Measurements from ENCODE around the gene MCL1.

DNA sequence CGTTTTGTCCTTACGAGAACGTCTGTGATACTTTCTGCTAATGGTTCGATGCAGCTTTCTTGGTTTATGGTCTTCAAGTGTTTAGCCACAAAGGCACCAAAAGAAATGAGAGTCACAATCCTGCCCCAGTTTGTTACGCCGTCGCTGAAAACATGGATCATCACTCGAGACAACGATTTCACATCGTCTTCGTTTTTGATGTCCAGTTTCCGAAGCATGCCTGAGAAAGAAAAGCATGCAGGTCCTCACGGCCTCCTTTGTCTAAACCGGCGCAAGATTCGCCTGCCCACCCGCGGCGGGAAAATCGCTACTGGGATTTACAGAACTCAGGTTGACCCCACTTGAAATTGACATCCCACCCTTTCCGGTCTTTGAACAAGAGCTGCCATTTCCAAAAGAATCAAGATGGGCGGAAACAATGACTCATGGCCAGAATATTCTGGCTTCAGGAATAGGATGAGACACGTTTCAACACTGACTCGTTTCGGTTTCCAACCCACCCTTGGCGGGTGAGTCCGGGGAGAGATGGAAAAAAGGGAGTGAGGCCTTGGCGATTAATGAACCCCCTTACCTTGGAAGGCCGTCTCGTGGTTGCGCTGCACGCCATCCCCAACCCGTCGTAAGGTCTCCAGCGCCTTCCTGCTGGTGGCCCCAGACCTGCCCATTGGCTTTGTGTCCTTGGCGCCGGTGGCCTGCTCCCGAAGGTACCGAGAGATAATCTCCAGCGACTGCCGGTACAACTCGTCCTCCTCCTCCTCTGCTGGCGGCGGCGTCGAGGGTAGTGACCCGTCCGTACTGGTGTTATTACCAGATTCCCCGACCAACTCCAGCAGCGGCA lies 919 bp downstream of the MCL1 start:
- TF ChIP-seq, protein P1, sequence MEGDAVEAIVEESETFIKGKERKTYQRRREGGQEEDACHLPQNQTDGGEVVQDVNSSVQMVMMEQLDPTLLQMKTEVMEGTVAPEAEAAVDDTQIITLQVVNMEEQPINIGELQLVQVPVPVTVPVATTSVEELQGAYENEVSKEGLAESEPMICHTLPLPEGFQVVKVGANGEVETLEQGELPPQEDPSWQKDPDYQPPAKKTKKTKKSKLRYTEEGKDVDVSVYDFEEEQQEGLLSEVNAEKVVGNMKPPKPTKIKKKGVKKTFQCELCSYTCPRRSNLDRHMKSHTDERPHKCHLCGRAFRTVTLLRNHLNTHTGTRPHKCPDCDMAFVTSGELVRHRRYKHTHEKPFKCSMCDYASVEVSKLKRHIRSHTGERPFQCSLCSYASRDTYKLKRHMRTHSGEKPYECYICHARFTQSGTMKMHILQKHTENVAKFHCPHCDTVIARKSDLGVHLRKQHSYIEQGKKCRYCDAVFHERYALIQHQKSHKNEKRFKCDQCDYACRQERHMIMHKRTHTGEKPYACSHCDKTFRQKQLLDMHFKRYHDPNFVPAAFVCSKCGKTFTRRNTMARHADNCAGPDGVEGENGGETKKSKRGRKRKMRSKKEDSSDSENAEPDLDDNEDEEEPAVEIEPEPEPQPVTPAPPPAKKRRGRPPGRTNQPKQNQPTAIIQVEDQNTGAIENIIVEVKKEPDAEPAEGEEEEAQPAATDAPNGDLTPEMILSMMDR (conservative IDR thresholded peaks at IDR 0.05; ENCODE audit: low read length) = no peak
- TF ChIP-seq EZH2phosphoT487 (IDR thresholded peaks at IDR 0.05; ENCODE audit: borderline replicate concordance) = no peak
